ENCODE data around the gene ITGA7. TPM values are rescaled to one million over a fixed set of nuclear protein-coding genes. Genes with fewer than 3 reads are reported as not detected.

ITGA7 gene
- total RNA-seq = 1 to 10 TPM; 5.5 to 5.6 TPM

GRCh38 chr12:55707841-55708694 is at the start of gene ITGA7:
TSS of gene ITGA7 (minus strand) at chr12:55707904. CDS start at chr12:55707682, 222 bp downstream.
- DNase-seq = peak; percentile 75
- ChIA-PET POLR2A (interaction anchor here (0.5 kb wide), 1 partner anchor 139 kb away, joined by 4 read pairs; no protein-coding TSS in a partner anchor), CTCF (interaction anchor here (0.8 to 3.0 kb wide), 3 partner anchors 9 to 61 kb away, joined by 4 to 13 read pairs (median 5); no protein-coding TSS in a partner anchor)
- peak; percentile 86 for ATAC-seq
- intact Hi-C loops (cut with DNase I, micrococcal nuclease) = no loop called here
- Mint-ChIP-seq H3K9me3 (ENCODE audit: low read depth) (no peaks in the 10 kb centered on the region), H3K27me3 (peaks cover 20% of the 10 kb centered on the region), H3K27ac (no peak within 1 kb of the TSS), H3K4me3 (peak within 1 kb of the TSS; percentile 70), H3K36me3 (ENCODE audit: low read depth) (no peaks in the 10 kb centered on the region), H3K4me1 (peaks cover 18% of the 10 kb centered on the region)

GRCh38 chr12:55755246-55755645 is 47.5 kb upstream of the ITGA7 start:
- no peak for DNase-seq
- Mint-ChIP-seq H3K27me3 (no peaks in the 10 kb centered on the region), H3K9me3 (ENCODE audit: low read depth) (no peaks in the 10 kb centered on the region), H3K36me3 (ENCODE audit: low read depth) (peaks cover 53% of the 10 kb centered on the region), H3K4me3 (no peak overlapping the region), H3K4me1 (peaks cover 12% of the 10 kb centered on the region), H3K27ac (peak overlapping the region; percentile 55)
- intact Hi-C loops (cut with DNase I, micrococcal nuclease) = no loop called here
- POLR2A ChIA-PET = interaction anchor here (0.6 to 0.7 kb wide), 2 partner anchors 171 to 523 kb away, joined by 3 read pairs; no protein-coding TSS in a partner anchor
- no peak for ATAC-seq
- CTCF ChIA-PET = interaction anchor here (1.3 to 3.8 kb wide), 6 partner anchors 8 to 191 kb away, joined by 3 to 19 read pairs (median 8); no protein-coding TSS in a partner anchor

- DNase-seq (no peak), ATAC-seq (no peak)
- CTCF ChIA-PET = interaction anchor here (0.6 to 4.4 kb wide), 7 partner anchors 8 to 81 kb away, joined by 3 to 39 read pairs (median 3); partner anchors contain the start of gene DNAJC14
- H3K4me3 Mint-ChIP-seq = no peak overlapping the region
- POLR2A ChIA-PET = interaction anchor here (0.5 to 1.0 kb wide), 2 partner anchors 10 to 247 kb away, joined by 3 to 4 read pairs; no protein-coding TSS in a partner anchor
- H3K27me3 Mint-ChIP-seq = no peaks in the 10 kb centered on the region
- no peaks in the 10 kb centered on the region for H3K9me3 Mint-ChIP-seq (ENCODE audit: low read depth)
- peaks cover 17% of the 10 kb centered on the region for H3K4me1 Mint-ChIP-seq
- H3K27ac Mint-ChIP-seq = no peak overlapping the region
- peaks cover 12% of the 10 kb centered on the region for H3K36me3 Mint-ChIP-seq (ENCODE audit: low read depth)
- intact Hi-C loops (cut with DNase I, micrococcal nuclease) = loop anchor here in 1 of 2 experiments (10.0 kb wide), 1 partner anchor 506 kb away; the partner anchor contains the start of gene ANKRD52
Observed at GRCh38 chr12:55748230-55748993, 40.7 kb upstream of the ITGA7 start.

GRCh38 chr12:55746913-55747231 is 39.2 kb upstream of the ITGA7 start:
- H3K27me3 Mint-ChIP-seq = no peaks in the 10 kb centered on the region
- peaks cover 1% of the 10 kb centered on the region for H3K36me3 Mint-ChIP-seq (ENCODE audit: low read depth)
- H3K27ac Mint-ChIP-seq = no peak overlapping the region
- intact Hi-C loops (cut with DNase I, micrococcal nuclease) = loop anchor here in 1 of 2 experiments (10.0 kb wide), 1 partner anchor 508 kb away; the partner anchor contains the start of gene ANKRD52
- ChIA-PET CTCF (interaction anchor here (0.5 to 4.4 kb wide), 12 partner anchors 9 to 441 kb away, joined by 3 to 39 read pairs (median 3); no protein-coding TSS in a partner anchor), POLR2A (interaction anchor here (0.6 to 0.9 kb wide), 2 partner anchors 10 to 71 kb away, joined by 3 to 8 read pairs; partner anchors contain the start of genes ORMDL2 and SARNP)
- no peak for ATAC-seq
- H3K4me3 Mint-ChIP-seq = no peak overlapping the region
- DNase-seq = no peak
- H3K9me3 Mint-ChIP-seq (ENCODE audit: low read depth) = no peaks in the 10 kb centered on the region
- H3K4me1 Mint-ChIP-seq = peaks cover 22% of the 10 kb centered on the region

- H3K27ac Mint-ChIP-seq = peak overlapping the region; percentile 4
- peaks cover 22% of the 10 kb centered on the region for H3K4me1 Mint-ChIP-seq
- ChIA-PET POLR2A (interaction anchor here (0.6 kb wide), 1 partner anchor 28 kb away, joined by 4 read pairs; no protein-coding TSS in a partner anchor), CTCF (interaction anchor here (0.5 to 4.4 kb wide), 14 partner anchors 8 to 442 kb away, joined by 3 to 39 read pairs (median 3); no protein-coding TSS in a partner anchor)
- no peaks in the 10 kb centered on the region for H3K36me3 Mint-ChIP-seq (ENCODE audit: low read depth)
- intact Hi-C loops (cut with DNase I, micrococcal nuclease) = loop anchor here in 1 of 2 experiments (10.0 kb wide), 1 partner anchor 508 kb away; the partner anchor contains the start of gene ANKRD52
- no peaks in the 10 kb centered on the region for H3K27me3 Mint-ChIP-seq
- H3K9me3 Mint-ChIP-seq (ENCODE audit: low read depth) = no peaks in the 10 kb centered on the region
- DNase-seq = no peak
- H3K4me3 Mint-ChIP-seq = no peak overlapping the region
- no peak for ATAC-seq
Observed at GRCh38 chr12:55746174-55746912, 38.6 kb upstream of the ITGA7 start.

- ATAC-seq = no peak
- ChIA-PET CTCF (interaction anchor here (0.5 to 4.4 kb wide), 13 partner anchors 8 to 295 kb away, joined by 3 to 39 read pairs (median 4); partner anchors contain the start of gene BLOC1S1), POLR2A (no interaction called here)
- H3K27me3 Mint-ChIP-seq = no peaks in the 10 kb centered on the region
- peak overlapping the region; percentile 4 for H3K27ac Mint-ChIP-seq
- no peaks in the 10 kb centered on the region for H3K36me3 Mint-ChIP-seq (ENCODE audit: low read depth)
- no peaks in the 10 kb centered on the region for H3K9me3 Mint-ChIP-seq (ENCODE audit: low read depth)
- H3K4me1 Mint-ChIP-seq = peaks cover 24% of the 10 kb centered on the region
- DNase-seq = no peak
- peak overlapping the region; percentile 82 for H3K4me3 Mint-ChIP-seq
- intact Hi-C loops (cut with DNase I, micrococcal nuclease) = loop anchor here (2.0 to 10.0 kb wide), 2 partner anchors 15 to 509 kb away; partner anchors contain the start of gene ANKRD52 (in 1 of the 2)
Observed at GRCh38 chr12:55745361-55746173, 37.9 kb upstream of the ITGA7 start.

- POLR2A ChIA-PET = interaction anchor here (0.5 to 2.3 kb wide), 4 partner anchors 11 to 230 kb away, joined by 3 to 6 read pairs (median 3); partner anchors contain the start of gene RAB5B
- intact Hi-C loops (cut with DNase I, micrococcal nuclease) = loop anchor here (2.0 to 10.0 kb wide), 2 partner anchors 16 to 510 kb away; partner anchors contain the start of gene ANKRD52 (in 1 of the 2)
- no peak for ATAC-seq
Observed at GRCh38 chr12:55744340-55745030, 36.8 kb upstream of the ITGA7 start.

GRCh38 chr12:55743406-55744339 is 36.0 kb upstream of the ITGA7 start:
- intact Hi-C loops (cut with DNase I, micrococcal nuclease) = loop anchor here (1.0 to 10.0 kb wide), 5 partner anchors 17 to 511 kb away; partner anchors contain the start of genes SARNP (in 2 of the 2) and ANKRD52 (in 1 of the 2)
- Mint-ChIP-seq H3K9me3 (ENCODE audit: low read depth) (no peaks in the 10 kb centered on the region), H3K27me3 (no peaks in the 10 kb centered on the region), H3K4me1 (peaks cover 24% of the 10 kb centered on the region), H3K27ac (peak overlapping the region; percentile 28), H3K36me3 (ENCODE audit: low read depth) (no peaks in the 10 kb centered on the region), H3K4me3 (peak overlapping the region; percentile 82)
- ChIA-PET POLR2A (interaction anchor here (0.5 to 2.3 kb wide), 5 partner anchors 10 to 231 kb away, joined by 3 to 6 read pairs (median 3); partner anchors contain the start of gene RAB5B), CTCF (interaction anchor here (0.5 to 2.5 kb wide), 17 partner anchors 9 to 297 kb away, joined by 3 to 9 read pairs (median 3); partner anchors contain the start of gene CD63)
- DNase-seq (peak; percentile 74), ATAC-seq (peak; percentile 55)

More at GRCh38 chr12:55744340-55745030, 36.8 kb upstream of the ITGA7 start:
- DNase-seq = no peak
- no peaks in the 10 kb centered on the region for H3K9me3 Mint-ChIP-seq (ENCODE audit: low read depth)
- H3K36me3 Mint-ChIP-seq (ENCODE audit: low read depth) = no peaks in the 10 kb centered on the region
- no peaks in the 10 kb centered on the region for H3K27me3 Mint-ChIP-seq
- peaks cover 24% of the 10 kb centered on the region for H3K4me1 Mint-ChIP-seq
- CTCF ChIA-PET = interaction anchor here (0.5 to 2.5 kb wide), 16 partner anchors 10 to 296 kb away, joined by 3 to 9 read pairs (median 4); partner anchors contain the start of gene BLOC1S1
- H3K4me3 Mint-ChIP-seq = peak overlapping the region; percentile 82
- no peak overlapping the region for H3K27ac Mint-ChIP-seq

All from activated CD4-positive, alpha-beta T cell treated with anti-CD3 and anti-CD28 coated beads for 36 hours (primary cell).